Kidney (tissue), 14 donors: Measurements from ENCODE around the gene UPF1. TPM values are rescaled to one million over a fixed set of nuclear protein-coding genes. Genes with fewer than 3 reads are reported as not detected.

Experiments used
- DNase-seq, 5 donors: peaks; one replicate each; pipeline ENCODE4 v3.0.0-alpha.2; 2013 to 2020
- FAIRE-seq: peaks from 2 replicates; lab custom pipeline; 2012; peaks lifted over from hg19 to GRCh38; lab: Jason Lieb, UNC
- H3K27ac ChIP-seq, 2 donors: one replicate each; pipeline ENCODE4 v1.7.0; 2013; ENCODE audit warnings: low read depth in 2 of 2, low read length in 2 of 2, inconsistent platforms in 1 of 2
- H3K27me3 ChIP-seq: one replicate; pipeline ENCODE4 v1.7.1; 2013; ENCODE audit warnings: low read length, inconsistent platforms; ENCODE audit not compliant: control insufficient read depth, insufficient read depth
- H3K36me3 ChIP-seq, 3 donors: one replicate each; pipeline versions ENCODE4 v1.7.0 to v1.7.1; 2013; ENCODE audit warnings: low read length in 3 of 3, control low read depth in 1 of 3, inconsistent platforms in 1 of 3; ENCODE audit not compliant: insufficient read depth in 3 of 3, control insufficient read depth in 2 of 3
- H3K4me1 ChIP-seq, 3 donors: one replicate each; pipeline versions ENCODE4 v1.7.0 to v1.7.1; 2013; ENCODE audit warnings: low read length in 3 of 3, inconsistent platforms in 1 of 3, low read depth in 1 of 3; ENCODE audit not compliant: control insufficient read depth in 2 of 3, insufficient read depth in 2 of 3
- H3K4me3 ChIP-seq, 3 donors: one replicate each; pipeline versions ENCODE4 v1.7.0 to v1.8.1; 2013; ENCODE audit warnings: low read length in 3 of 3, control low read depth in 1 of 3, inconsistent platforms in 1 of 3
- H3K9ac ChIP-seq, 3 donors: one replicate each; pipeline versions ENCODE4 v1.7.0 to v1.7.1; 2013; ENCODE audit warnings: low read length in 3 of 3, control low read depth in 1 of 3, inconsistent platforms in 1 of 3
- H3K9me3 ChIP-seq, 3 donors: one replicate each; pipeline versions ENCODE4 v1.7.0 to v1.7.1; 2013; ENCODE audit warnings: low read length in 3 of 3, control low read depth in 1 of 3, inconsistent platforms in 1 of 3; ENCODE audit not compliant: control insufficient read depth in 2 of 3, insufficient read depth in 1 of 3
- CTCF ChIP-seq: IDR thresholded peaks from 3 replicates; pipeline ENCODE4 v1.5.1; 2012; ENCODE audit warnings: mild to moderate bottlenecking, moderate library complexity, borderline replicate concordance; ENCODE audit not compliant: insufficient read depth; ENCODE audit errors: extremely low read depth
- intact Hi-C: fragments of 100-400 bp; cut with DNase I; formaldehyde crosslinking; loops from one replicate; pipeline ENCODE4 v1.11.1; 2022
- polyA plus RNA-seq: library from polyadenylated mRNA; stranded (reverse); fragments of 350-450 nt; fragmentation: Illumina TruSeq; extraction: RNeasy Lipid Tissue Mini Kit (QIAGEN cat#74804); gene quantifications from one replicate; pipeline ENCODE4 v1.2.3, GENCODE V29; 2014; ENCODE audit warnings: low read depth, low replicate concordance; ENCODE audit not compliant: insufficient read depth
- total RNA-seq: library from RNA; stranded (reverse); fragmentation: NEBNext Ultra II Directional; extraction: Animal tissue kit (Norgen Biotek cat#: 25700); gene quantifications from one replicate; pipeline ENCODE4 v1.2.1, GENCODE V29; 2021
- donor health status: control.
- donor health status: control.
- donor health status: control.
- donor health status: control.
- donor health status: control.
- donor health status: DM: yes; HTN: yes; CAD: no.
- donor health status: Normal renal cell carcinoma (clear cell type).

Gene UPF1
- total and polyA plus RNA-seq, 2 donors from 2014 or later, result 34.2 to 70.1 TPM

DNA sequence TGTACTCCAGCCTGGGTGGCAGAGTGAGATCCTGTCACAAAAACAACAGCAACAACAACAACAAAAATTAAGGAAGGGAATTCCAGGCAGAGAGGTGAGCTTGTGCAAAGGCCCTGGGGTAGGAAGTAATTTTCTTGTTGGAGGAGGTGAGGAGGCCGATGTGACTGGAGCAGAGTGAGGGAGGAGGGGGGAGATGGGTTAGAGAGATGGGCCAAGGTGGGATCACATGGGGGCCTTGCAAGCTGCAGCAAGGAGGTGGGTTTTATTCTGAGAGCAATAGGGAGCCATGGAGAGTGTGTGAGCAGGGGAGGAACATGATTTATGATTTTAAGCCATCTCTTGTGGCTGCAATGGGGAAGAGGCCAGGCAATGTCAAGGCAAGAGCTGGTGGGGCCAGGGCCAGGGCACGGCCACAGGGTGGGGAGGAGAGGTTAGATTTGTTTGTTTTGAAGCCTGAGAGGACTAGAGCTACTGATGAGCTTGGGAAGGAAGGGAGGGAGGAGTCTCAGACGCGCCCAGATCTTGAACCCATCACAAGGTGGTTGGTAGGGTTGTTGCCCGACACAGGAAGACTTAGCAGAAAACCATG is 28.1 kb upstream of the UPF1 start:
- H3K27me3 ChIP-seq, result no peaks in the 10 kb centered on the region
- H3K36me3 ChIP-seq, result no peaks in the 10 kb centered on the region
- FAIRE-seq (no peak), DNase-seq (no peak)
- H3K9ac ChIP-seq, result no peak overlapping the region
- intact Hi-C loops, result no loop called here
- no peak overlapping the region for H3K27ac ChIP-seq
- H3K4me1 ChIP-seq, result no peaks in the 10 kb centered on the region
- H3K9me3 ChIP-seq, result no peaks in the 10 kb centered on the region
- H3K4me3 ChIP-seq, result no peak overlapping the region
- TF ChIP-seq CTCF, result no peak

- no peak overlapping the region for H3K9ac ChIP-seq
- no peak for FAIRE-seq
- DNase-seq, result no peak
- H3K4me1 ChIP-seq, result no peaks in the 10 kb centered on the region
- H3K27ac ChIP-seq, result no peak overlapping the region
- H3K27me3 ChIP-seq, result no peaks in the 10 kb centered on the region
- intact Hi-C loops, result no loop called here
- no peak overlapping the region for H3K4me3 ChIP-seq
- no peaks in the 10 kb centered on the region for H3K9me3 ChIP-seq
- no peak for TF ChIP-seq CTCF
- no peaks in the 10 kb centered on the region for H3K36me3 ChIP-seq
Observed at GRCh38 chr19:18804139-18804601, 27.6 kb upstream of the UPF1 start.

GRCh38 chr19:18804643-18805042 is 27.1 kb upstream of the UPF1 start:
- no peak for TF ChIP-seq CTCF
- Histone ChIP-seq H3K4me3 (no peak overlapping the region), H3K9me3 (no peaks in the 10 kb centered on the region), H3K27me3 (no peaks in the 10 kb centered on the region), H3K9ac (no peak overlapping the region), H3K36me3 (no peaks in the 10 kb centered on the region), H3K4me1 (no peaks in the 10 kb centered on the region), H3K27ac (no peak overlapping the region)
- intact Hi-C loops, result no loop called here
- FAIRE-seq (no peak), DNase-seq (no peak)
